Gastroesophageal sphincter (tissue), 4 donors: ENCODE measurements around the gene GNLY. TPM values are rescaled to one million over a fixed set of nuclear protein-coding genes. Genes with fewer than 3 reads are reported as not detected.

Experiments used
- ATAC-seq: fragments of 150-250 bp; one replicate; pipeline ENCODE4 v1.9.1; 2016; ENCODE audit warnings: mild to moderate bottlenecking, moderate library complexity
- H3K27ac ChIP-seq, 4 donors: fragments of 200-600 bp; sonication (generic) in 3 of 4; 1 replicate in 3 of 4; 2 replicates in 1 of 4; pipeline ENCODE4 v1.5.1; 2016 to 2019
- H3K27me3 ChIP-seq: fragments of 200-600 bp; sonication (generic); one replicate; pipeline ENCODE4 v1.5.1; 2019
- H3K36me3 ChIP-seq, 2 donors: fragments of 200-600 bp; sonication (generic); one replicate each; pipeline ENCODE4 v1.5.1; 2019; ENCODE audit warnings: control low read depth in 1 of 2
- H3K4me1 ChIP-seq, 3 donors: fragments of 200-600 bp; sonication (generic); 1 replicate in 2 of 3; 2 replicates in 1 of 3; pipeline ENCODE4 v1.5.1; 2016 to 2019; ENCODE audit warnings: control low read depth in 2 of 3
- H3K4me3 ChIP-seq, 2 donors: fragments of 200-600 bp; sonication (generic); one replicate each; pipeline ENCODE4 v1.5.1; 2019; ENCODE audit warnings: mild to moderate bottlenecking in 1 of 2, moderate library complexity in 1 of 2
- H3K9me3 ChIP-seq, 3 donors: fragments of 200-600 bp; sonication (generic); one replicate each; pipeline ENCODE4 v1.5.1; 2017 to 2019; ENCODE audit warnings: control low read depth in 2 of 3
- CTCF ChIP-seq, 4 experiments: fragments of 200-600 bp in 2 of 4; fragments of 450-650 bp in 2 of 4; sonication (generic) in 1 of 4; IDR thresholded peaks; one replicate each; pipeline ENCODE4 v1.5.1; 2017 to 2019; ENCODE audit warnings: antibody characterized with exemption in 4 of 4, mild to moderate bottlenecking in 2 of 4, moderate library complexity in 2 of 4
- EP300 ChIP-seq: sonication (generic); formaldehyde crosslinking; IDR thresholded peaks from one replicate; pipeline ENCODE4 v1.6.1; 2017; ENCODE audit warnings: antibody characterized with exemption, mild to moderate bottlenecking
- POLR2A ChIP-seq, 2 donors: fragments of 450-650 bp; IDR thresholded peaks; one replicate each; pipeline ENCODE4 v1.6.1; 2017; ENCODE audit warnings: antibody characterized with exemption in 2 of 2, mild to moderate bottlenecking in 2 of 2, moderate library complexity in 1 of 2
- POLR2AphosphoS5 ChIP-seq: sonication (generic); formaldehyde crosslinking; IDR thresholded peaks from one replicate; pipeline ENCODE4 v1.6.1; 2017; ENCODE audit warnings: antibody characterized with exemption
- WGBS, 2 donors: methylation state at CpG; one replicate each; pipeline ENCODE4 v1.1.5; 2018; ENCODE audit warnings: low coverage in 1 of 2; 5-methylcytosine and 5-hydroxymethylcytosine counted together
- total RNA-seq, 4 donors: library from RNA; depleted of rRNA; stranded (reverse); fragments of >200 nt; gene quantifications; one replicate each; pipeline ENCODE4 v1.1.0, GENCODE V29; 2016

The GNLY gene
- total RNA-seq, 4 donors from 2014 or later = 0.54 to 3.1 TPM; not detected in 2

GRCh38 chr2:85663594-85664565 lies 30.3 kb upstream of the GNLY start:
- H3K9me3 ChIP-seq = no peaks in the 10 kb centered on the region
- ATAC-seq = no peak
- WGBS, 2 donors = 96% methylated on average over 5 of the region's 23 CpGs; no CpG with 5 or more reads in 1 of the 2 donors

GRCh38 chr2:85665264-85665937 lies 28.8 kb upstream of the GNLY start:
- Histone ChIP-seq H3K27ac (no peak overlapping the region), H3K27me3 (no peaks in the 10 kb centered on the region), H3K4me3 (no peak overlapping the region), H3K36me3 (no peaks in the 10 kb centered on the region), H3K4me1 (peaks cover 0 to 27% (median 6%) of the 10 kb centered on the region in 3 donors), H3K9me3 (no peaks in the 10 kb centered on the region)
- ATAC-seq = no peak
- TF ChIP-seq EP300 (no peak), POLR2AphosphoS5 (no peak), CTCF (IDR thresholded peaks at IDR 0.05) (no peak), POLR2A (IDR thresholded peaks at IDR 0.05) (no peak)
- 80% methylated on average over 1 of the region's 11 CpGs; no CpG with 5 or more reads in 1 of the 2 donors for WGBS, 2 donors

More at GRCh38 chr2:85663594-85664565, 30.3 kb upstream of the GNLY start:
- H3K27me3 ChIP-seq = no peaks in the 10 kb centered on the region
- no peak for TF ChIP-seq POLR2A (IDR thresholded peaks at IDR 0.05)
- TF ChIP-seq CTCF (IDR thresholded peaks at IDR 0.05) = no peak
- no peak for TF ChIP-seq EP300
- no peak for TF ChIP-seq POLR2AphosphoS5
- H3K27ac ChIP-seq = peak overlapping the region in 1 of 4 donors; percentile 31
- peaks cover 0 to 27% (median 6%) of the 10 kb centered on the region in 3 donors for H3K4me1 ChIP-seq
- H3K4me3 ChIP-seq = no peak overlapping the region
- H3K36me3 ChIP-seq = peaks cover 0 to 8% of the 10 kb centered on the region in 2 donors

GRCh38 chr2:85666016-85666415 lies 28.1 kb upstream of the GNLY start:
- Histone ChIP-seq H3K36me3 (no peaks in the 10 kb centered on the region), H3K27me3 (no peaks in the 10 kb centered on the region), H3K9me3 (no peaks in the 10 kb centered on the region), H3K27ac (no peak overlapping the region), H3K4me3 (no peak overlapping the region), H3K4me1 (peaks cover 0 to 24% (median 6%) of the 10 kb centered on the region in 3 donors)
- no peak for ATAC-seq
- no peak for TF ChIP-seq EP300
- TF ChIP-seq POLR2A (IDR thresholded peaks at IDR 0.05) = no peak
- no peak for TF ChIP-seq CTCF (IDR thresholded peaks at IDR 0.05)
- no peak for TF ChIP-seq POLR2AphosphoS5
- WGBS, 2 donors = 95% methylated on average over 4 of the region's 6 CpGs; no CpG with 5 or more reads in 1 of the 2 donors

- no peak overlapping the region for H3K4me3 ChIP-seq
- no peak for ATAC-seq
- peaks cover 0 to 18% (median 6%) of the 10 kb centered on the region in 3 donors for H3K4me1 ChIP-seq
- no CpG with 5 or more reads among the region's 11 CpGs for WGBS, 2 donors
- no peaks in the 10 kb centered on the region for H3K36me3 ChIP-seq
- no peak for TF ChIP-seq POLR2A (IDR thresholded peaks at IDR 0.05)
- no peak for TF ChIP-seq CTCF (IDR thresholded peaks at IDR 0.05)
- no peak for TF ChIP-seq POLR2AphosphoS5
- TF ChIP-seq EP300 = no peak
- H3K27ac ChIP-seq = no peak overlapping the region
- no peaks in the 10 kb centered on the region for H3K9me3 ChIP-seq
- H3K27me3 ChIP-seq = no peaks in the 10 kb centered on the region
Observed at GRCh38 chr2:85666435-85667316, 27.5 kb upstream of the GNLY start.
